ENCODE data around the gene APBA2.

The APBA2 gene

DNA sequence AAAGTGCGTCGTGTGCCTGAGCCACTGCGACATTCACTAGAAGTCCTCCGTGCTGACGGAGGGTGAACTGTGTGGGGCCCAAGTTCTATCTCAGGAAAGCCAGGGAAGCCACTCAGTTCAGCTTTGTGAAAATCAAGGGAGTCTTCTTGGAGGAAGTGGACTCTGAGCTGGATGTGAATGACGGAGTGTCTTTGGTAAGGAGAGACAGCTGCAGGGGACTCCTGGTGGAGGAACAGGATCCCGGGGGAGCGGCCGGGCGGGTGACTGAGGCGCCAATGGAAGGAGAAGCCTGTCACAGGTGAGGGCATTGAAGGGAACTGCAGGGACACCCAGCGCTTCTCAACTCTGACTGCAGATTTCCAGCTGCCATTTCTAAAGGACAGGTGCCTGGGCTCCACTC lies 75.6 kb downstream of the APBA2 start:
- DNase-seq = no peak

DNA sequence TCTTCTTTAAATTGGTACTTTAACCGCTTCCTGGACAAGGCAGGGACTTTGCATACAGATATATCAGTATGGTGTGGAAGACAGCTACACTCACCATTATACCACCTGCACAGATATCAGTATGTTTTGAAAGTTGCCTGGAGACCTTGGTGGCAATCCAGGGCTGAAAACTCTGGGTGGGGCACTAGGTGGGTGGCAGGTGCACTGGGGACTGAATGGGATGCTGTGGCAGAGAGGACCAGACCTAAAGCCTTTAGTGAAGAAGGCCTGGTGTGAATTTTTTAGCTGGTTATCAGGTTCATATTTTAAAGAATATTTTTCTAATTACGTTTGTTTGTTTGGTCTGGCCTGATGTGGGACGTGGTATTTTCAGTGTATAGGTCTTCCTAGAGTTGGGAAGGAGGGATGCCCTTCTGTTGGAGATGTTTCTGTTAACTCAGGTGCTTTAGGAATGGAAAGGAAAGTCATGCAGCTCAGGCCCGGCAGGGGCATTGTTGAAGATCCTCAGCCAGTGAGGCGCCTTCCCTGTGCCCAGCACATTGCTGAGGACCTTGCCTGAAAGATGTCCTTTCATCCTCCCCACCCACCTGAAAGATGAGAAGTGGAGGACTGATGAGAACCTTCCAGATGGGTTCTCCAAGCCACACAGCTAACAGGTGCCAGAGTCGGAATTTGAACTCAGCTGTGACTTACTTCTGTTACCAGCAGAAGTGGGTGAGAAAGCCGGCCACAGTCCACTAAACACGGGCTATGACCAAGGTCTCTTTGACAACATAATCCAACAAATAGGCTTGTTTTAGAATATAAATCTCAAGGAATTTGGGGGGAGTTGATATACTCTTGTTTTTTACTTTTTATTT lies 77.3 kb downstream of the APBA2 start:
- no peak for DNase-seq

DNA sequence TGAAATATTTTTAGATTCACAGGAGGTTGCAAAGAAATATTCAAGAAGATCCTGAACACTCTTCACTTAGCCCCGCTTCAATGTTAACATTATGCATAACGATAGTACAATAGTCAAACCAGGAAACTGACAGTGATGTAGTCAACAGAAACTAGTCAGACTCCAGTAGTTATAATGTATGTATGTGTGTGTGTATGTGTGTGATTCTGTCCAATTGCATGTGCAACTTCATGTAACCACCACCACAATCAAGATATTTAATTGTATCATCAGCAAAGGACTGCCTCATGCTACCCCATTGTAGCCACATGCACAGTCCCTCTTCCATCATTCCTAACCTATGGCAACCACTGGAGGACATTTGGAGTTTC lies 77.9 kb downstream of the APBA2 start:
- no peak for DNase-seq

DNA sequence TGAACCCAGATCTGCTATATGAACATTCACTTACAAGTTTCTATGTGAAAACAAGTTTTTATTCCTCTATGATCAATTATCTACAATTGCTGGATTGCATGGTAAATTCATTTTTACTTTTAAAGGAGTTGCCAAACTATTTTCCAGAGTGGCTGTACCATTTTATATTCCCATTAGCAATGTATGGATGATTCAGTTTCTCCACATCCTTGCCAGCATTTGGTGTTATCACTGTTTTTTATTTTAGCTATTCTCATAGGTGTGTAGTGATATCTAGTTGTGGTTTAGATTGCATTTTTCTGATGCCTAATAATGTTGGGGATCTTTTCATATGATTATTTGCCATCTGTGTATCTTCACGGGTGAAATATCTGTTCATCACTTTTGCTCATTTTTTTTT lies 78.3 kb downstream of the APBA2 start:
- DNase-seq = no peak

DNA sequence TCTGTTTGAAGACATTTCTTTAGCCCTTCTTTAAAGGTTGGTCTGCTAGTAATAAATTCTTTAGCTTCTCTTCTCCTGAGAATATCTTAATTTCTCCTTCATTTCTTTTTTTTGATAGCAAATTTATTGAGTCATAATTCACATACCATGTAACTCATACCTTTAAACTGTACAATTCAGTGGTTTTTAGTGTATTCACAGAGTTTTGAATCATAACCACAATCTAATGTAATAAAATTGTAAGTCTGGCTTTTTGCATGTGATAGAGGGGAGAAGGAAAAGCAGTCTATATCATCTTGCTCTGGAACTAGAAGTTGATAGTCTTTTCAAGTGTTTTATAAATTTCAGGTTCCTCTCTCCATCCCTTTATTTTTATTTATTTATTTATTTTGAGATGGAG lies 81.3 kb downstream of the APBA2 start:
- no peak for DNase-seq

DNA sequence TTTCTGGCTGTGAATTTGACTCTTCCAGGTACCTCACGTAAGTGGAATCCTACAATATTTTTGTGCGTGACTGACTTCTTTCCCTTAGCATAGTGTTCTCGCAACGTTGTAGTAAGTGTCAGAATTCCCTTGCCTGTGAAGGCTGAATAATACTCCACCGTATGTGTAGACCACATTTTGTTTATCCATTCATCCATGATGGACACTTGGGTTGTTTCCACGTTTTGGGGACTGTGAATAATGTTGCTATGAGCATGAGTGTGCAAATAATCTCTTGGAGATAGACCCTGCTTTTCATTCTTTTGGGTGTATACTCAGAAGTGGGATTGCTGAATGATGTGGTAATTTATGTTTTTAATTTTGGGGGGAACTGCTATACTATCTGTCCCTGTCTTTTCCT lies 82.2 kb downstream of the APBA2 start:
- no peak for DNase-seq

DNA sequence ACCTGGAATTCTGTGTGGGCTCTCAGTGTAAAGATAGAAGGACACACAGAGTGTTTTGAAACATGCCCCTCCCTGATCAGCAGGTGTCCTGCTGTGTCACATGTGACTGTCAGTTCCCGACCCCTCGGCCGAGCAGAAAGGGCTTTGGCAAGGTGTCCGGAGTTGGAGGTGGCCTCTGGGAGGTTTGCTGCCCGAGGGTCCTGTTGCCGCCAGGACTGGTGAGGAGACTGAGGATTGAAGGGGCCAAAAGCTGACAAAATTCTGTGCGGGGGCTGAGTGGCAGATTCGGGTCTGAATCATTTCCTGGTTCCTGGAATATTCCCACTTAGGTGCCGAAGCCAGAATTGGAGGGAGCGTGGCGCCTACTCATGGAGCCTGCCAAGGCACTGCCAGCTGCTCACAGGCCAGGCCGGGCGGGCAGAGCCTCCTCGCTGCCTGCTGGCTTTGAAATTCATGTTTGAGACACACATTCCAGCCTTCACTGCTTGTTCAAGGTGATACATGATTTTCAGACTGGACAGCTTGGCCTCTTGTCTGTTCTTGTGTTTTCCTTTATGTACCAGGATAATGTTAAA lies 83.8 kb downstream of the APBA2 start:
- no peak for DNase-seq

DNA sequence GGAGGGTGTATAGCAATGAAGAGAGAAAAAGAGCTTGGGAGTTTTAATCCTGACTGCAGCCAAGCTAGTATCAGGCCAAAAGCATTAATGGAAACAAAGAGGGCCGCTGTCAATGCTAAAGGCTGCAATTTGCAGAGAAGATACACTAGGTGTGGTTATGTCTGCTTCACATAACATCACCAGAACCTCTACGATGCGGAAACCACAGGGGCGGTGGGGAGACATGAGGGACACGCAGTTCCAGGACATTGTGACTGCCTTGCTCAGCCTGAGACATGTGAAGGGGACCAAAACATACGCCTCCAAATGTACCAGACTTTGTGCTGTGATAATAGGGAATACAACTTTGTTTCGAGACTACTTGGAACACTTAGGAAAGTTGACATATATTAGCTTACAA lies 88.4 kb downstream of the APBA2 start:
- peak; percentile 23 to 43 for DNase-seq

DNA sequence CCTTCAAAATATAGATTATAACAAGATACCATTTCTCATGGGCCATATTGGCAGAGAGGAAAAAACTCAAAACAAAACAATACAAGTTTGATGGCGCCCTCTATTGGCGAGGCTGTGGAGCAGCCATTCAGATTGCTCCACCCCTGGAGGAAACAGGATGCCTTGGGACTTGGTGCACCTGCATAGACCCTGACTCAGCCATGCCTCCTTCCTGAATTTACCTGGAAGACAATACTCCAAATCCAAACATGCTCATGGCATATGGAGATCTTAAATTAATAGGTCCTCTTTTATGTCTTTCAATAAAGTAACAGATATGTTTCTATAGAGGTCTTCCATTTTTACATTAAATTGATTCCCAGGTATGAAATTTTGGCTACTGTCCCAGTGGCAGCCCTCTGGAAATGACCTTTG lies 90.0 kb downstream of the APBA2 start:
- DNase-seq = peak; percentile 62 to 72

DNA sequence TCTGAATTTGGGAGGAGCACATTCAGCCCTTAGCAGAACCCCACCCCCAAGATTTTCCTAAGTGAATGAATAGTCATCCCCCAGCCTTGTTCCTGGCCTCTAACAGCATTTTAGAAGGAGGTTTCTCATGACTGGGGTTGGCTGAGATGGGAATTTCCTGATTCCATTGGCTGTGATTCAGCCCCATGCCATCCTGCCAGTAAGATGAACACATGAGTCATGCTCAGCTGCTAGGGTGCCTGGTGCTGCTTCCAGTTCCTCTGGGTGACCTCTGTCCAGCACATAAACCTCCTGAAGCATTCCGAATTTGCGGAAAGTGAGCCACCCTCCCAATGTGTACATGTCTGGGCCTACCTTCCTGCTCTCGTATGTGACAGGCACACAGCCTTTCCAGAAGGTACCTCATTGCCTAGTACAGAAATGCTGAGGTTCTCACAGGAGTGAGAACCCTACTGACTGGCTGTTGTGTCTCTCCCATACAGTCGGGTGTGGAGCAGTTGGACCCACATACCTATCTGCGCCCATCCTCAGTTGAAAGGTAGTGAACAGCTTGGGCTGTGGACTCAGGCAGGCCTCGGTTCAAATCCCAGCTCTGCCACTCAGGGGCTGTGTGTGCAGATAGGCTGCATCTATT lies 91.7 kb downstream of the APBA2 start:
- no peak for DNase-seq

DNA sequence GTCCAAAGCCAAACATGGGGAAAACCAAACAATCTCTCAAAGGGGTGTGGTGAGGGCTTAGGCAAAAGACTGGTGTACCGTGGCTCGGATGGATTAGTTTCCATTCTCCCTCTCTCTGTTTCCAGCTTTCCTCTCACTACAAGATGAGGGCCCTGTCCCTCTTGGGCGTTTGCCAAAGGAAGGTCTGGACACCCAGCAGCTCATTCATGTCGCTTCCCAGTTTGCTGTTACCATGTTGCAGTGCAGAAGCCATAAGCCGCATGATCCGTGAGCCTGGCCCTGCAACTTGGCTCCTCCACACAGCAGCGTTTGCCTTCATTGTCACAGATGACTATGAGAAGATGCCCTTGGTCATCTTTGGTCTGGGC lies 92.2 kb downstream of the APBA2 start:
- no peak for DNase-seq

DNA sequence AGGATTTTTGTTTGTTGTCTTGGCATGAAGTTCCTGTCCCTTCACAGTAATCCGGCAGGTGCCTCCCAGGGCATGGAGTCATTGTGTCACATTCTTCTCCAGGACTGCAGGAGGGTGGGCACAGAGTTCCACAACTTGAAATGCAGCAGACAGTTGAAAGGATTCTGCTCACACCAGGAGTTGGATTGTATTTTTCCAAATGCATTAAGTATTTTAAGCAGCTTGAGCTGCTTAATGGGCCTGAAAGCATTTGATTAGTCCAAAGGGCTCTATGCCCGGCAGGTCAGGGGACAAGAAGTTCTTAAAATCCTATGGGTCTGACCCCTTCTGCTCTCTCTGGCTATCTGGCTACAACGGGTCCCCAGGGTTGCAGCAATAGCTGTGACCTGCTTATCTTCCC lies 92.9 kb downstream of the APBA2 start:
- DNase-seq = no peak

DNA sequence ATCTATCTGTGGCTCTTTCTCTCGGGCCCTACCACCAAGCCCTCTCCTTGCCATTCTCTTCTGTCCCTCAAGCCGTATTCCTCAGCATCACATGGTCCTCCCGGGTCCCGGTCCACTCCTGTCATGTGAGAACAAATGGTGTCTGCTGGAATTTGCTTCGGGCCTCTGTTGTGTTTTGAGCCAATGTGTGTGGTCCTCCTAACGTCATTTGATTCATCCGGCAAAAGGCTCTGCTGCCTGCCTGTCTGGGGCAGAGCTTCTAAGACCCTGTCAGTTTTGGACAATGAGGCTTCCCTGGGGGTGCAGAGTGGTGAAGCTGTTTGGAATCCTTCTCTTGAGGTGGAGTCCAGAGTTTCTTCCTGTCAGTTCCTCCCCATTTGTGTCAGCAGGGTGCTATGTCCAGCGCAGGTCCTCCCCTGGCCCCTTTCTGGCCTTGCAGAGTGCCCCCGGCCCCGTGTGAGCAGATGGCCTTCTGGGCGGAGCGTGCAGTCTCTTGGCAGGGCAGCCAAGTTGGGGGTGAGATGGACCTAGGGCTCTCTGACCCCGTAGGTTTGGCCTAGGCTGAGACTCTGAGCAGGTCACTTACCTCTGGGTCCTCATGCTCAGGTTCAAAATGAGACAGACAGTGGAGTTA lies 93.6 kb downstream of the APBA2 start:
- no peak for DNase-seq

DNA sequence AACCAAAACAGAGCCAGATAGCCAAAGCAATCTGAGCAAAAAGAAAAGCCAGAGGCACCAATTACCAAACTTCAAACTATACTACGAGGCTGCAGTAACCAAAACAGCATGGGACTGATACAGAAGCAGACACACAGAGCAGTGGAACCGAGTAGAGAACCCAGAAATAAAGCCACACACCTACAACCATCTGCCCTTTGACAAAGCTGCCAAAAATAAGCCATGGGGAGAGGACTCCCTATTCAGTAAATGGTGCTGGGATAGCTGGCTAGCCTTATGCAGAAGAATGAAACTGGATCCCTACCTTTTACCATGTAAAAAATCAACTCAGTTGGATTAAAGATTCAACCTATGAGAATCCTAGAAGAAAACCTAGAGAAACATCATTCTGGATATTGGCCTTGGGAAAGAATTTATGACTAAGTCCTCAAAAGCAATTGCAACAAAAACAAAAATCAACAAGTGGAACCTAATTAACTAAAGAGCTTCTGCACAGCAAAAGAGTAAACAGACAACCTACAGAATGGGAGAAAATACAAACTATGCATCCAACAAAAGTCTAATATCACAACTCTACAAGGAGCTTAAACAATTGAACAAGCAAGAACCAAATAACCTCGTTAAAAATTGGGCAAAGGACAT lies 95.1 kb downstream of the APBA2 start:
- DNase-seq = no peak

DNA sequence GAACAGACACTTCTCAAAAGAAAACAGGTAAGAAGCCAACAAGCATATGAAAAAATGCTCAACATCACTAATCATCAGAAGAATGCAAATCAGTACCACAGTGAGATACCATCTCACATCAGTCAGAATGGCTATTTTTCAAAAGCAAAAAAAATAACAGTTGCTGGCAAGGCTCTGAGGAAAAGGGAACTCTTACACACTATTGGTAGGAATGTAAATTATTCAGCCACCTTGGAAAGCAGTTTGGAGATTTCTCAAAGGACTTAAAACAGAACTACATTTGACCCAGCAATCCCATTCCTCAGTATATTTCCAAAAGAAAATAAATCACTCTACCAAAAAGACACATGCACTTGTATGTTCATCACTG lies 95.6 kb downstream of the APBA2 start:
- no peak for DNase-seq

DNA sequence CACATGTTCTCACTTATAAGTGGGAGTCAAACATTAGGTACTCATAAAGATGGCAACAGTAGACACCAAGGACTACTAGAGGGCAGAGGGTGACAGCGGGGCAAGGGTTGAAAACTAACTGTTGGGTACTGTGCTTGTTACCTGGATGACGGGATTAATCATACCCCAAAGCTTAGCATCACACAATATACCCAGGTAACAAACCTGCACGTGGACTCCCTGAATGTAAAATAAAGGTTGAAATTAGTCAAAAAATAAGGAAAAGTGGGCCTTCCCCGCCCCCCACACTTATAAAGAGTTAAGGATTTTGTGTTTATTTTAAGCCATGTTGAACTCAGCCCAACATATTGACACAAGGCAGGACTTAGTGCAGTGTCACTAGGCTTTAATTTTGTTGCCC lies 96.1 kb downstream of the APBA2 start:
- DNase-seq = no peak

DNA sequence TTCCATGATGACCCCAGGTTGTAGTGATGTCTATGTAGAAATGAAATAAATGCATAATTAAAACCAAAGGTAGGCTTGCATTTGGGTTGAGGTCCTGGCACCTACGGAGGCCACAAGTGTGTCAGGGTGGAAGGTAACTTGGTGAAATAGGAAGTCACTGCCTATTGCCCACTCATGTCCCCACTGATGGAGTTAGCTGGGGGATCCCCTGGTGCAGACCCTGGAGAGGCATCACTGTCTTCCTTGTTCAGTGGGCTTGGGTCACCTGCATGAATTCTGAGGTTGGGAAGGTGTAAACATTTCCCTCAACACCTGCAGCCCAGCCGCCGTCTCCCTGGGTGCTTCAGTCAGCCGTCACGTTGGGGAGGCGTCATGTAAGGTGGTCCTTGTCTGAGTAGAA lies 97.1 kb downstream of the APBA2 start:
- no peak for DNase-seq

DNA sequence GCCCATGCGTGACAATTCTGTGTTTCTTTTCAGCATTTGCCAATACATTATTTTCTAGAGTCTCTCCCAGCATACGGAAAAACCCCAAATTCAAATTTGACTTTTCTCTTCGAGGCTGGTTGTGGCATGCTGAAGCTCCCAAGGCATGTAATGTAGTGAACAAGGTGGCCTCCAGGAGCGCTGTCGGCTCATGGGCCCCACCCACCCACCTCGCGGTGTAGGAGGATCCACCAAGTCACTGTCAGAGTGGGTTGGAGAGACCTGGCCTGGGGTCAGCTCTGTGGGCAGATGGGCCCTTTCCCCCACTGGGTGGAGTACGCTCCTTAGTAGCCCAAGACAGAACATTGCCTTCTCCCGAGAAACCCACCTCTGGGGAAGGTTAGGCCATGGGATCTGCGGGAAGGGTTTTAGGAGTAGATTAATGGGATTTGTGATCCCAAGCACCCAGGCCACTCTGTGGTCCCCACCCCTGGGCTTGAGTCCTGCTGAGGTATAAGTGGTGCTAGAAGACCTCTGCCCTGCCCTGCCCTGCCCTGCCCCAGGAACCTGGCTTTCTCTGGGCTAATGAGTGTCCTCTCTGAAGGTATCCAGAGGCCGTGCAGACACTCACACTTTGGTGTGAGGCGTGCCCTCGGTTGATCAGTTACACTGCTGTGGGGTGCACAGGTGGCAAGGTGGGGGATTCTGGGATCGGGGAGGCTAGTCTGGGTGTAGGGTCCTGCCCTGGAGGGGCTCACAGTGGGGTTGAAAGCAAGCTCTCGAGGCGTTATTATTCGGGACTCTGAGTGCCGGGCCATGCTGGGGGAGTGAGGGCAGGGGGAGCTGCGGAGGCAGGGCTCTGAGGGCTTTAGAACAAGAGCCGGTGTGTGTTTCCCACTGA lies 97.9 kb downstream of the APBA2 start:
- DNase-seq = no peak

DNA sequence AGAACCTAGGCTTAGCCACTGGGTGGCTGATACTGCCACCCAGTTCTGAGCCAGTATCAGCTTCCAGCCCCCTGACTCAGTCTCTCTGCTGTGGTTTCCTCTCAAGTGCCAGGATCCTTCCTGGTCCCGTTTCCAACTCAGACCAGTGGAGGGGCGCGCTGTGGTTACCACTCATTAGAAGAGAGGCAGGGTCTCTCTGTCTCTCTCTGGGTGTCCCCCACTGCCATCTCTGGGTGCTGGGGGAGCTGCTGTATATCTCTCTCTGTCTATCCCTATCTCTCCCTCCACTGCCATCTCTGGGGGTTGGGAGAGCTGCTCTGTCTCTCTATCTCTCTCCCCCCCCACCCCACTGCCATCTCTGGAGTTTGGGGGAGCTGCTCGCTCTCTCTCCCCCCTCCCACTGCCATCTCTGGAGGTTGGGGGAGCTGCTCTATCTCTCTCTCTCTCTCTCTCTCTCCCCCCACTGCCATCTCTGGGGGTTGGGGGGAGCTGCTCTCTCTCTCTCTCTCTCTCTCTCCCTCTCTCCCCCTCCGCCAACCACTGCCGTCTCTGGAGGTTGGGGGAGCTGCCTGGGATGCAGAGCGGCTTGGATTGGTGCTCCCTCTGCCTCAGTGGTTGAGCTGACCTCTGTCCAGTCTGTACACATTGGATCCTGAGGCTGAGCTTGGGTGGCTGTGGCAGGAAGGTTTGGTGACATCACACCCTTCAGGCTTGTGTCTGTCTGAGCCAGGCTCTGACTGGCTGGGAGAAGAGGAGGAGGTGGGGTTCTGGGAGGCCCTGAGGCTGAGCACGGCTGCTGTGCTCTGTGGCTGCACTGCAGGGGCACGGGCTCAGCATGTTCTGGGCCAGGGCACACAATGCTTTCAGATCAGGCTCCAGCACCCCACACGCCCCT lies 98.9 kb downstream of the APBA2 start:
- peak in 1 of 2 donors; percentile 43 for DNase-seq

DNA sequence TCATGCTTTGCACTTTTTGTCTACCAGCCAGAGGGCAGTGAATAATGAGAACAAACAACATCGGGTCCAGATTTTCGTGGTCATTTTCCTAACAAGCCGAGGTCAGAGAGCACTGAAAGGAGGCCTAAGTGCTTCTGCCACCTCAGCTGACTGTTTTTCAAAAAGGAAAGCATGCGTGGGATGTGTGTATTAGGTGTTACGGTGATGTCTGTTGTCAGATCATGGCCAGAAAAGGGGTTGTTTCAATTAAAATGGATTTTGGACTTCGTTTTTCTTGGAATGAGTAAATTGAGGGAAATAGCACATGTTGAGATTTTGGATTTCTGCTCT lies 99.5 kb downstream of the APBA2 start:
- DNase-seq = no peak

DNA sequence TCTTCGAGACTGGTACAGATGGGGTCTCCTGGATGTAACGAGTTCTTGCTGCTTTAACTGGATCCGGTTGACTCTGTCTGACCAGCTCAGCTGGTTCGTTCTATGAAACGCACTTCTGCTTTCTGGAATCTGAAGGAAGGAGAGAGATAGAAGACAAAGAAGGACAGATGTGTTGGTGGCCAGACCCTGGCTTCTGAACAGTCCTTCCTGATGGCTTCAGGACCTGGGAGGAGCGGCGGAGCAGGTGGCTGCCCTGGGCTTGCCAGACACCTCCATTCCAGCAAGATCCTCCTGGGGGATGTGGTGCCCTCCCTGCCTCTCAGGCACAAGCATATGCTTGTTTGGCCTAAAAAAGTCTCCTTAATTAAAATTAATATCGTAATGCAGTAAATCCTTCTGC lies 99.9 kb downstream of the APBA2 start:
- no peak for DNase-seq

DNA sequence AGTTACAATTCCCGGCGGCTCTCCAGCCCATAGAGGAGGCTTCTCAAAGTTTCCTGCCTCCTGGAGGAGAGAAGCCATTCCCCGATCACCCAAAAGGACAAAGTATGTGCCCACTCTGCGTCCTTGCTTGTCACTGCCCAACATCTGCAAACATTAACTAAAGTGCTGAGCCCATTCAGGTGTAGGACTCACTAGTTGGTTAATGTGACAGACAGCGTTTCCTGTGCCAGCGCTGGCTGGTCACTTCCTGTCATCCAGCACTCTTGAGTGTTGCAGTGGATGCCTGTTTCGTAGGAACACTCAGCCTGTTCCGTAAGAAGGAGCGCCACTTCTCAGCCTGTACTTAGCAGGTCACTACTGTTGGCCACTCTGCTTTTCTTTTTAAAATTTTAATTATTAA lies 100.3 kb downstream of the APBA2 start:
- peak; percentile 34 to 64 for DNase-seq
